GM23338 (cell line): ENCODE data around the gene GRID2. TPM values are rescaled to one million over a fixed set of nuclear protein-coding genes. Genes with fewer than 3 reads are reported as not detected.

ENCODE experiments used
- ATAC-seq: fragments of 200-7000 bp; cut with Tn5 transposase; 3 replicates; pipeline ENCODE4 v1.9.1; 2020
- DNase-seq: peaks from one replicate; pipeline ENCODE4 v3.0.0-alpha.2; 2015; ENCODE audit warnings: low spot score
- H2AFZ ChIP-seq: fragments of 200-600 bp; sonication (generic); 2 replicates; pipeline ENCODE4 v1.8.0; 2016; ENCODE audit warnings: antibody characterized with exemption, mild to moderate bottlenecking, moderate library complexity
- H3F3A ChIP-seq: fragments of 200-600 bp; sonication (generic); replicated peaks from 2 replicates; pipeline ENCODE4 v1.8.0; 2017; ENCODE audit warnings: antibody characterized with exemption, mixed run types, low read depth
- H3K27ac ChIP-seq: fragments of 200-600 bp; sonication (generic); 2 replicates; pipeline ENCODE4 v1.6.1; 2016; ENCODE audit warnings: low read depth
- H3K27me3 ChIP-seq: fragments of 200-600 bp; sonication (generic); 2 replicates; pipeline ENCODE4 v1.8.0; 2016; ENCODE audit warnings: mild to moderate bottlenecking, mixed run types, moderate library complexity; ENCODE audit not compliant: insufficient read depth
- H3K36me3 ChIP-seq: fragments of 200-600 bp; sonication (generic); 2 replicates; pipeline ENCODE4 v1.8.0; 2016; ENCODE audit warnings: mild to moderate bottlenecking; ENCODE audit not compliant: insufficient read depth
- H3K4me1 ChIP-seq: fragments of 200-600 bp; sonication (generic); 2 replicates; pipeline ENCODE4 v1.8.0; 2016; ENCODE audit warnings: mild to moderate bottlenecking, moderate library complexity; ENCODE audit not compliant: insufficient read depth
- H3K4me2 ChIP-seq: fragments of 200-600 bp; sonication (generic); 2 replicates; pipeline ENCODE4 v1.7.1; 2017; ENCODE audit warnings: mixed run types
- H3K4me3 ChIP-seq: fragments of 200-600 bp; sonication (generic); 2 replicates; pipeline ENCODE4 v1.6.1; 2016; ENCODE audit warnings: mixed run types
- H3K79me2 ChIP-seq: fragments of 200-600 bp; sonication (generic); replicated peaks from 2 replicates; pipeline ENCODE4 v1.8.0; 2017; ENCODE audit warnings: mild to moderate bottlenecking; ENCODE audit not compliant: insufficient read depth
- H3K9me2 ChIP-seq: fragments of 200-600 bp; sonication (generic); 2 replicates; pipeline ENCODE4 v1.8.0; 2017; ENCODE audit not compliant: insufficient read depth
- H4K20me1 ChIP-seq: fragments of 200-600 bp; sonication (generic); replicated peaks from 2 replicates; pipeline ENCODE4 v1.8.0; 2017; ENCODE audit warnings: mild to moderate bottlenecking; ENCODE audit not compliant: insufficient read depth
- H3K27ac Mint-ChIP-seq: 2 replicates; pipeline ENCODE4 v1.8.0; 2020; ENCODE audit warnings: inconsistent platforms, mild to moderate bottlenecking, moderate library complexity, mixed read lengths
- H3K27me3 Mint-ChIP-seq: 3 replicates; pipeline ENCODE4 v1.8.0; 2022; ENCODE audit warnings: low read depth, mild to moderate bottlenecking, moderate library complexity, mixed read lengths, inconsistent platforms; ENCODE audit not compliant: insufficient read depth, poor library complexity
- H3K36me3 Mint-ChIP-seq: 3 replicates; pipeline ENCODE4 v1.8.0; 2021; ENCODE audit warnings: low read depth, mild to moderate bottlenecking, inconsistent platforms, moderate library complexity, mixed read lengths
- H3K4me1 Mint-ChIP-seq: 3 replicates; pipeline ENCODE4 v1.8.0; 2020; ENCODE audit warnings: mild to moderate bottlenecking, inconsistent platforms, mixed read lengths
- H3K4me3 Mint-ChIP-seq: 3 replicates; pipeline ENCODE4 v1.8.0; 2021; ENCODE audit warnings: moderate library complexity, mild to moderate bottlenecking, inconsistent platforms, mixed read lengths
- H3K9me3 Mint-ChIP-seq: 3 replicates; pipeline ENCODE4 v1.8.0; 2020; ENCODE audit warnings: moderate library complexity, mild to moderate bottlenecking, inconsistent platforms, mixed read lengths
- CREB1 ChIP-seq: fragments of 250-450 bp; sonication (Bioruptor Pico); IDR thresholded peaks from 2 replicates; pipeline ENCODE4 v1.5.0; 2020; ENCODE audit warnings: low read depth, mild to moderate bottlenecking, moderate library complexity
- CTCF ChIP-seq, 2 experiments: fragments of 200-600 bp in 1 of 2; sonication (generic) in 1 of 2; conservative IDR thresholded peaks; 2 replicates each; pipeline versions ENCODE4 v1.5.1 to v1.6.1; 2016 to 2017; ENCODE audit warnings: antibody characterized with exemption in 2 of 2, low read depth in 2 of 2, mild to moderate bottlenecking in 2 of 2, moderate library complexity in 1 of 2
- EZH2phosphoT487 ChIP-seq: fragments of 200-600 bp; sonication (generic); IDR thresholded peaks from one replicate; pipeline ENCODE4 v1.8.1; 2018; ENCODE audit warnings: antibody characterized with exemption; ENCODE audit not compliant: unreplicated experiment
- JUNB ChIP-seq: IDR thresholded peaks from one replicate; pipeline ENCODE4 v1.6.1; 2016; ENCODE audit warnings: antibody characterized with exemption; ENCODE audit not compliant: unreplicated experiment
- POLR2AphosphoS5 ChIP-seq: IDR thresholded peaks from 2 replicates; pipeline ENCODE4 v1.6.1; 2016; ENCODE audit warnings: antibody characterized with exemption, low read depth
- REST ChIP-seq: IDR thresholded peaks from one replicate; pipeline ENCODE4 v1.6.1; 2018; ENCODE audit warnings: antibody characterized with exemption; ENCODE audit not compliant: unreplicated experiment
- STAT1 ChIP-seq: IDR thresholded peaks from one replicate; pipeline ENCODE4 v1.6.1; 2016; ENCODE audit warnings: antibody characterized with exemption; ENCODE audit not compliant: unreplicated experiment
- ZNF331 ChIP-seq: fragments of 250-450 bp; sonication (Bioruptor Pico); IDR thresholded peaks from 2 replicates; pipeline ENCODE4 v1.5.0; 2020; ENCODE audit warnings: low read depth, mild to moderate bottlenecking, moderate library complexity
- polyA plus RNA-seq: library from polyadenylated mRNA; unstranded; fragments of >200 nt; fragmentation: Nextera tagmentation; extraction: Ambion mirVana; gene quantifications from 2 replicates; pipeline ENCODE4 v1.2.1, GENCODE V29; 2016
- total RNA-seq: library from RNA; depleted of rRNA; stranded (reverse); fragments of >200 nt; shearing (Covaris generic); gene quantifications from 2 replicates; pipeline ENCODE4 v1.2.3, GENCODE V29; 2014

The GRID2 gene
- total and polyA plus RNA-seq, 2 experiments from 2014 or later, result 19.9 to 65.4 TPM

- Histone ChIP-seq H2AFZ (no peak overlapping the region), H3K4me2 (no peak overlapping the region), H3K9me2 (no peaks in the 10 kb centered on the region), H3K36me3 (no peaks in the 10 kb centered on the region), H3K79me2 (no peaks in the 10 kb centered on the region), H3K4me1 (no peaks in the 10 kb centered on the region), H3K27ac (no peak overlapping the region), H3F3A (no peaks in the 10 kb centered on the region), H3K4me3 (no peak overlapping the region), H3K27me3 (no peaks in the 10 kb centered on the region), H4K20me1 (no peaks in the 10 kb centered on the region)
- Mint-ChIP-seq H3K36me3 (no peaks in the 10 kb centered on the region), H3K9me3 (no peaks in the 10 kb centered on the region), H3K4me1 (peaks cover 4% of the 10 kb centered on the region; the same call in 2 of the 3 replicates), H3K27me3 (no peaks in the 10 kb centered on the region), H3K27ac (no peak overlapping the region), H3K4me3 (no peak overlapping the region)
- no peak for DNase-seq
- no peak for ATAC-seq
- TF ChIP-seq JUNB, result no peak
- TF ChIP-seq STAT1, result no peak
- TF ChIP-seq EZH2phosphoT487, result no peak
- TF ChIP-seq CTCF (conservative IDR thresholded peaks at IDR 0.05; ENCODE audit: low read depth in 2 of 2), result no peak
- TF ChIP-seq POLR2AphosphoS5, result no peak
- no peak for TF ChIP-seq ZNF331
- no peak for TF ChIP-seq CREB1 (CRISPR knock-in tag)
Observed at GRCh38 chr4:93446038-93446437, 1142.3 kb downstream of the GRID2 start.

- no peaks in the 10 kb centered on the region for H4K20me1 ChIP-seq
- H3K27me3 ChIP-seq, result no peaks in the 10 kb centered on the region
- no peak for DNase-seq
- Mint-ChIP-seq H3K4me3 (no peak overlapping the region), H3K27ac (no peak overlapping the region), H3K27me3 (no peaks in the 10 kb centered on the region), H3K36me3 (no peaks in the 10 kb centered on the region), H3K9me3 (no peaks in the 10 kb centered on the region), H3K4me1 (no peaks in the 10 kb centered on the region; the same call in 2 of the 3 replicates)
- no peaks in the 10 kb centered on the region for H3F3A ChIP-seq
- no peak overlapping the region for H3K4me3 ChIP-seq
- no peak overlapping the region for H3K27ac ChIP-seq
- H3K79me2 ChIP-seq, result no peaks in the 10 kb centered on the region
- H3K36me3 ChIP-seq, result no peaks in the 10 kb centered on the region
- ATAC-seq, result no peak
- no peak overlapping the region for H3K4me2 ChIP-seq
- TF ChIP-seq REST (no peak), JUNB (no peak)
- H3K4me1 ChIP-seq, result no peaks in the 10 kb centered on the region
- no peaks in the 10 kb centered on the region for H3K9me2 ChIP-seq
- no peak overlapping the region for H2AFZ ChIP-seq
Observed at GRCh38 chr4:93448691-93449293, 1145.0 kb downstream of the GRID2 start.
